BE2C (cell line): ENCODE measurements around the gene HEMGN.

Experiments
- DNase-seq: peaks from one replicate; pipeline ENCODE4 v3.0.0-alpha.2; 2020
- H3K27me3 ChIP-seq: fragments of 250-450 bp; sonication (Bioruptor Pico); 2 replicates; pipeline ENCODE4 v1.5.1; 2020; ENCODE audit warnings: mild to moderate bottlenecking
- H3K36me3 ChIP-seq: fragments of 250-450 bp; sonication (Bioruptor Pico); 2 replicates; pipeline ENCODE4 v1.5.1; 2020; ENCODE audit warnings: mild to moderate bottlenecking
- H3K4me1 ChIP-seq: fragments of 250-450 bp; sonication (Bioruptor Pico); 2 replicates; pipeline ENCODE4 v1.5.1; 2020
- H3K4me3 ChIP-seq: 2 replicates; pipeline ENCODE4 v1.5.1; 2011; ENCODE audit warnings: low read depth, low read length
- H3K9me3 ChIP-seq: fragments of 250-450 bp; sonication (Bioruptor Pico); 2 replicates; pipeline ENCODE4 v1.5.1; 2020
- TF ChIP-seq, protein P1 (sequence below): IDR thresholded peaks from 2 replicates; pipeline ENCODE4 v1.5.1; 2012; ENCODE audit warnings: mild to moderate bottlenecking, low read depth, low read length

HEMGN gene

DNA sequence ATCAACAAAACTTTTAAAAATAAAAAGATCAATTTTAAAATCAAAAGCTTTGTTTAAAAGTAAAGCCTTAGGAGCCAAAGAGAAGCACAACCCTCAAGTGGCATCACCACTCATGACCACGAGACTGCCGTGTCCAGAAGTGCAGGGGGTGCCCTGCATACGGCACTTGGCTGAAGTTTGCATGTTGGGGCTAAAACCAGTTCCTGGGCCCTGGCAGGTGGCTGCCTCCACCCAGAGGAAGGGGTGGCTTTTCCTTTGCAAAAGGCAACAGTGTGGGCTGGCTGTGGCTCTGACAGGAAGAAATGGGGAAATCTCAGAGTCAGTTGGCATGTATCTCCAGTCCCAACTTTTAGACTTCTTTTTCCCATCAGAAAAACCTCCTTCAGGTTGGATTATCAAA, 30.9 kb downstream of the HEMGN start:
- no peak for DNase-seq
- Histone ChIP-seq H3K36me3 (peaks cover 40% of the 10 kb centered on the region), H3K4me3 (no peak overlapping the region), H3K27me3 (no peaks in the 10 kb centered on the region), H3K4me1 (no peaks in the 10 kb centered on the region), H3K9me3 (no peaks in the 10 kb centered on the region)
- TF ChIP-seq, protein P1, sequence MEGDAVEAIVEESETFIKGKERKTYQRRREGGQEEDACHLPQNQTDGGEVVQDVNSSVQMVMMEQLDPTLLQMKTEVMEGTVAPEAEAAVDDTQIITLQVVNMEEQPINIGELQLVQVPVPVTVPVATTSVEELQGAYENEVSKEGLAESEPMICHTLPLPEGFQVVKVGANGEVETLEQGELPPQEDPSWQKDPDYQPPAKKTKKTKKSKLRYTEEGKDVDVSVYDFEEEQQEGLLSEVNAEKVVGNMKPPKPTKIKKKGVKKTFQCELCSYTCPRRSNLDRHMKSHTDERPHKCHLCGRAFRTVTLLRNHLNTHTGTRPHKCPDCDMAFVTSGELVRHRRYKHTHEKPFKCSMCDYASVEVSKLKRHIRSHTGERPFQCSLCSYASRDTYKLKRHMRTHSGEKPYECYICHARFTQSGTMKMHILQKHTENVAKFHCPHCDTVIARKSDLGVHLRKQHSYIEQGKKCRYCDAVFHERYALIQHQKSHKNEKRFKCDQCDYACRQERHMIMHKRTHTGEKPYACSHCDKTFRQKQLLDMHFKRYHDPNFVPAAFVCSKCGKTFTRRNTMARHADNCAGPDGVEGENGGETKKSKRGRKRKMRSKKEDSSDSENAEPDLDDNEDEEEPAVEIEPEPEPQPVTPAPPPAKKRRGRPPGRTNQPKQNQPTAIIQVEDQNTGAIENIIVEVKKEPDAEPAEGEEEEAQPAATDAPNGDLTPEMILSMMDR: no peak

DNA sequence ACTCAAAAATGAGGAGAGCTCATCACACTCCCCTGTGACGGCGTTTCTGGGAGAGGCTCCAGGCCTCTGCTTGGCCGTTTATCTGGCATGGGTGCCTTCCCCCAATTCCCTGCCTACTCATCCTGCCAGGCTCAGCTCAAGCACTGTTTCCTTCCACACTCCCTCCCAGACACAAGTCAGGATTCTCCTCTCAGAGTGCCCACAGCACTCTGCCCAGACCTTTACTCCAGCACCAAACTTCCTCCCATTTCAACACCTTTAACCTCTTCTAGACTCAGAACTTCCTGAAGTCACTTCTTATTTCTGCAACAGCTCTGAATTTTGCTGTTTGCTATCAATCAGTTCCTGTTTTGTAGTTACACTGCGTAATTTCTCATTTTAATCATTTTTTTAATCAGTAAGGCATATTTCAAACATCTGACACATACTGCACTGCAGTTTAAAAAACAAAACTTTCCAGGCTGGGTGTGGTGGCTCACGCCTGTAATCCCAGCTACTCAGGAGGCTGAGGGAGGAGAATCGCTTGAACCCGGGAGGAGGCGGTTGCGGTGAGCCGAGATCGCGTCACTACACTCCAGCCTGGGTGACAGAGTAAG, 31.6 kb downstream of the HEMGN start:
- TF ChIP-seq, protein P1: no peak
- no peak overlapping the region for H3K4me3 ChIP-seq
- DNase-seq: no peak
- H3K36me3 ChIP-seq: peaks cover 34% of the 10 kb centered on the region
- H3K9me3 ChIP-seq: no peaks in the 10 kb centered on the region
- no peaks in the 10 kb centered on the region for H3K4me1 ChIP-seq
- H3K27me3 ChIP-seq: no peaks in the 10 kb centered on the region

DNA sequence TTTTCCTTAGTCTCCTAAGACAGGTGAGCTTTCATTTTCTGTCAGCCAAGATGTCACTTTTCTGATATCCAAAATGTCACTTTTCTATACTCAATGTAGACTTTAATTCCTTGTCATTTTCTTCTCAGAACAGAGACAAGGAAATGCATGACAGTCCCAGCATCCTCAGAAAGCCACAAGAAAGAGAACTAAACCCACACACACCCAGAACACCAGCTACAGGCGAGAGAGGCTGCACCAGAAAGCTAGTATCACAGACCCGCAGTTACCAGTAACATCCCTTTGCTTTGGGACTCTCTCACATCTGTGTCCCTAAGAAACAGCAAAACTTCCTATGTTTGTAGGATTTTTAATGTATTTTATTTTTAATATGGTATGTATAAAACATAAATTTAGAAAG, 32.7 kb downstream of the HEMGN start:
- peaks cover 24% of the 10 kb centered on the region for H3K36me3 ChIP-seq
- TF ChIP-seq, protein P1: no peak
- no peak overlapping the region for H3K4me3 ChIP-seq
- H3K27me3 ChIP-seq: no peaks in the 10 kb centered on the region
- no peaks in the 10 kb centered on the region for H3K4me1 ChIP-seq
- no peaks in the 10 kb centered on the region for H3K9me3 ChIP-seq
- no peak for DNase-seq

DNA sequence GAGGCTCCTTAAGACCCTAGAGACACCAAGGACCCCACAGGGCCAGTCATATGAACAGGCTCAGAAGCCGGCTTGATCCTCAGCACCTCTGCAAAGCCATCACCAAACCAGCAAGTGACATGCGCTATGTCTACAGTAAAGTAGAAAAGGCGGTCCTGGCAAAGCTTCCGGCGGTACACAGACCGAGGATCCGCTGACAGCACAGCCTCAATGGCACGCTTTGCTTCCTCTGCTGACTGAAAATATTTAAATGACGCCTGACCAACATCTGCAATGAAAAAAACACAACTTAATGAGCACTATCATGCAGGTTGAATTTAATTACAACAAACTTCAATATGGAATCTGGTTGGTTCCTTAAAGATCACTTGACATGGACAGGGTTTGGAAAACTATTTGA, 33.2 kb downstream of the HEMGN start:
- no peak for DNase-seq
- Histone ChIP-seq H3K4me3 (no peak overlapping the region), H3K4me1 (no peaks in the 10 kb centered on the region), H3K9me3 (no peaks in the 10 kb centered on the region), H3K36me3 (peaks cover 19% of the 10 kb centered on the region), H3K27me3 (no peaks in the 10 kb centered on the region)
- TF ChIP-seq, protein P1: no peak

DNA sequence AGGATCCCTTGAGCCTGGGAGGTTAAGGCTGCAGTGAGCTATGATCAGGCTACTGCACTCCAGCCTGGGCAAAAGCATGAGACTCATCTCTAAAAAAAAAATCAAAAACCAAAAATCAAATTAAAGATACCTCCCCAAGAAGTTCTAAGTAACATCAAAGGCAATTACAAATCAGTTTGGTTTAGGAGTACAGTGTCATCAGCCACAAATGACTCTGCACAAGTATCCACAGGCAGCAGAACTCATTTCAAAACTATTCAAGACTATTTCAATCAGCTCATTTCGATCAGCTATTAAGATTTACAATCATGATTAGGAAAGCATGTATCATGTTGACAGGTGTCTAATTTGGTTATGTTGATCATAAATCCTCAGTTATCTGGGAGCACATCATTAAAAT, 34.8 kb downstream of the HEMGN start:
- Histone ChIP-seq H3K27me3 (no peaks in the 10 kb centered on the region), H3K4me3 (no peak overlapping the region), H3K9me3 (no peaks in the 10 kb centered on the region), H3K36me3 (peaks cover 10% of the 10 kb centered on the region; the same call in 1 of the 2 replicates), H3K4me1 (no peaks in the 10 kb centered on the region)
- DNase-seq: no peak
- TF ChIP-seq, protein P1: no peak

DNA sequence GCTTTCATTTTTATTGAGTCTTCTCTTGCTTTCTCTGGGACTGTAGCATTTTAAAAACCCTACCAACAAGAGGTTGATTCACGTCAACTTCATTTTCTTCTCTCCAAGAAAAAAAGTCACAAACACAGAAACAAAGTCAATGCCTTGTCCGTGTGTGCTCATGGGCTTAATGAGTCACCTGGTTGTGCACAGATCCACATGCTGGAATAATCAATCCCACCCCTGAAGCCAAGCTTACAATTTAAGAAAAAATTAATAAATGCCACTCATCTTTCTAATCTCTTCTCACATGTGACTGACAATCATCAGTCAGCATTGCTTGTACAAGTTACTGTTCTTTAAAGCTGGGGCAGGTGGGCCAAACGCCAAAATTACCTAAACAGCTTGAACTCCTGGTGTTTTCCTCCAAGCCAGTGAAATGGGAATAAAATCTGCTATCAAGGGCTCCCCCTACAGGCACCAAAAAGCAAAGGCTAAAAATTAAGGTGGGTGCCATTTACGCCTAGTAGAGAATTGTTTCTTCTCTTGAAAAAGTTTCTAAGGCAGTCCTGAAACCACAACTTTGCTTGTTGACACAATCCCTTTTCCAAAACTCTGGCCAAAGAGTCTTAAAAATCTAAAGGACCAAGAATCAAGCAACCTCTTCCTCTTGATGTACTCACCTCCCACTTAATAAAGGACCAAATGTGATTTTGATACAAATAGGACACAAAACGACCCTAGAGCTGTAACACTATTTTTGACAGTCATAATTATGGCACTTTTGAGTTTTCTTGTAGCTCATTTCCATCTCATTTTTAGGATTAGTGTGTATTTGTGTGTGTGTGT, 37.0 kb downstream of the HEMGN start:
- Histone ChIP-seq H3K4me3 (no peak overlapping the region), H3K4me1 (no peaks in the 10 kb centered on the region), H3K27me3 (no peaks in the 10 kb centered on the region), H3K36me3 (peaks cover 7% of the 10 kb centered on the region; the same call in 1 of the 2 replicates), H3K9me3 (no peaks in the 10 kb centered on the region)
- TF ChIP-seq, protein P1: peak; percentile 87
- peak; percentile 14 for DNase-seq
